Calu3 (cell line): ENCODE measurements around the gene RNF150. TPM values are rescaled to one million over a fixed set of nuclear protein-coding genes. Genes with fewer than 3 reads are reported as not detected.
A peak's percentile ranks its signal among the peaks of the same experiment; 100 is the strongest.

ENCODE experiments used
- BruUV-seq: library from RNA; stranded (reverse); fragments of 400-500 nt; replicated peaks from 2 replicates; lab custom pipeline; 2021; lab: Mats Ljungman, UMichigan
- CTCF ChIA-PET: fragments of 300-600 bp; sonication (Branson Sonifier 250); formaldehyde crosslinking; loops from one replicate; lab custom pipeline; 2022; ENCODE audit warnings: antibody characterized with exemption; lab: Charles Lee
- DNase-seq: peaks from one replicate; pipeline ENCODE4 v3.0.0; 2022
- H3K27ac Mint-ChIP-seq: one replicate; pipeline ENCODE4 v1.8.0; 2022; ENCODE audit warnings: mixed read lengths; ENCODE audit not compliant: unreplicated experiment
- H3K27me3 Mint-ChIP-seq: one replicate; pipeline ENCODE4 v1.8.0; 2022; ENCODE audit warnings: mixed read lengths; ENCODE audit not compliant: unreplicated experiment
- H3K36me3 Mint-ChIP-seq: one replicate; pipeline ENCODE4 v1.8.0; 2022; ENCODE audit warnings: mild to moderate bottlenecking, moderate library complexity, mixed read lengths; ENCODE audit not compliant: insufficient read depth, unreplicated experiment
- H3K4me1 Mint-ChIP-seq: one replicate; pipeline ENCODE4 v1.8.0; 2022; ENCODE audit warnings: mild to moderate bottlenecking, low read depth, mixed read lengths; ENCODE audit not compliant: unreplicated experiment
- H3K4me3 Mint-ChIP-seq: one replicate; pipeline ENCODE4 v1.8.0; 2022; ENCODE audit warnings: mild to moderate bottlenecking, low read depth, moderate library complexity, mixed read lengths; ENCODE audit not compliant: unreplicated experiment
- H3K9me3 Mint-ChIP-seq: one replicate; pipeline ENCODE4 v1.8.0; 2022; ENCODE audit warnings: low read depth, mixed read lengths; ENCODE audit not compliant: unreplicated experiment
- intact Hi-C: fragments of 100-400 bp; cut with micrococcal nuclease; formaldehyde crosslinking; loops from one replicate; pipeline ENCODE4 v1.10.0; 2022; ENCODE audit not compliant: unreplicated experiment
- total RNA-seq: library from RNA; stranded (reverse); gene quantifications from 2 replicates; pipeline ENCODE4 v1.2.3, GENCODE V29; 2022
- TF ChIP-seq, protein P1 (sequence below): fragments of 200-600 bp; IDR thresholded peaks from one replicate; pipeline ENCODE4 v1.8.0; 2022; ENCODE audit warnings: antibody characterized with exemption; ENCODE audit not compliant: unreplicated experiment

The RNF150 gene
- total RNA-seq, 1 experiment from 2014 or later = 0.14 TPM

DNA sequence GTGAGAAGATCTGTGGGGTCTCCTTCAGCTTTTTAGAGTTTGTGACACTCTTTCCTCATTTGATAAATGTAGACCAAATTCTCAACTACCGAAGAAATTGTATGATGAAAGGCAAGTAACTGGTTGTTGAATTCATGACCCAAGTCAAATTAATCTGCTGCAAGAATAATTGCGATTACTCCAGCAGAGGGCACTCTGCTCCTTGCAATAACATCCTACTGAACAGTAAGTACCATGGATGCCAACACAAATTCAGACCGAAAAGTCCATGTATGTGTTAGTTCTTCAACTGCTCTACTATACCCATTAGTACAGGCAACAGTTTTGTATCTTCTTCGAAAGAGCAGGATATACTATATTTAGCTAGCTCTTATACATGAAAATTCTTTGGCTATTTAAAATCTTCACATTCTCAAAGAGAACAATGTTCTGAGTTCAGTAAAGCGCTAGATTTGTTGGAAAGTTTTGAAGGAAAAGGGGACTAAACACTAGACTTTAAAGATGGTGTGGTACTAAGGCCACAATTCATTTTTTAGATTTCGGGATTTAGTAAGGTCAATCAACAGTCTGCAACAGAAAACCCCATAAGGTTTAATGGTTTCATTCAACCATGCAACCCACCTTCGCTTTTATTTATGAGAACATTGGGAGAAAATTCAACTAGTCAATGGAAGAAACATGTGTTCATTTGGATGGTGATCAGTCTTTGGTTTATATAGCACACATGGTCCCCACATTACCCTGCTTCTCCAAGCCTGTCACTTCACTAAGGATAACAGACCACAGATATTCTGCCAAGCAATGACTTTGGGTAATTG lies 271.7 kb downstream of the RNF150 start:
- TF ChIP-seq, protein P1, sequence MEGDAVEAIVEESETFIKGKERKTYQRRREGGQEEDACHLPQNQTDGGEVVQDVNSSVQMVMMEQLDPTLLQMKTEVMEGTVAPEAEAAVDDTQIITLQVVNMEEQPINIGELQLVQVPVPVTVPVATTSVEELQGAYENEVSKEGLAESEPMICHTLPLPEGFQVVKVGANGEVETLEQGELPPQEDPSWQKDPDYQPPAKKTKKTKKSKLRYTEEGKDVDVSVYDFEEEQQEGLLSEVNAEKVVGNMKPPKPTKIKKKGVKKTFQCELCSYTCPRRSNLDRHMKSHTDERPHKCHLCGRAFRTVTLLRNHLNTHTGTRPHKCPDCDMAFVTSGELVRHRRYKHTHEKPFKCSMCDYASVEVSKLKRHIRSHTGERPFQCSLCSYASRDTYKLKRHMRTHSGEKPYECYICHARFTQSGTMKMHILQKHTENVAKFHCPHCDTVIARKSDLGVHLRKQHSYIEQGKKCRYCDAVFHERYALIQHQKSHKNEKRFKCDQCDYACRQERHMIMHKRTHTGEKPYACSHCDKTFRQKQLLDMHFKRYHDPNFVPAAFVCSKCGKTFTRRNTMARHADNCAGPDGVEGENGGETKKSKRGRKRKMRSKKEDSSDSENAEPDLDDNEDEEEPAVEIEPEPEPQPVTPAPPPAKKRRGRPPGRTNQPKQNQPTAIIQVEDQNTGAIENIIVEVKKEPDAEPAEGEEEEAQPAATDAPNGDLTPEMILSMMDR = peak; percentile 25
- Mint-ChIP-seq H3K36me3 (no peaks in the 10 kb centered on the region), H3K27me3 (peaks cover 38% of the 10 kb centered on the region), H3K4me1 (no peaks in the 10 kb centered on the region), H3K27ac (no peak overlapping the region), H3K4me3 (no peak overlapping the region), H3K9me3 (no peaks in the 10 kb centered on the region)
- DNase-seq = peak; percentile 55
- no TSS peak for BruUV-seq
- intact Hi-C loops = loop anchor here (1.0 kb wide), 2 partner anchors 23 to 272 kb away; partner anchors contain the start of gene RNF150
- CTCF ChIA-PET = no interaction called here

DNA sequence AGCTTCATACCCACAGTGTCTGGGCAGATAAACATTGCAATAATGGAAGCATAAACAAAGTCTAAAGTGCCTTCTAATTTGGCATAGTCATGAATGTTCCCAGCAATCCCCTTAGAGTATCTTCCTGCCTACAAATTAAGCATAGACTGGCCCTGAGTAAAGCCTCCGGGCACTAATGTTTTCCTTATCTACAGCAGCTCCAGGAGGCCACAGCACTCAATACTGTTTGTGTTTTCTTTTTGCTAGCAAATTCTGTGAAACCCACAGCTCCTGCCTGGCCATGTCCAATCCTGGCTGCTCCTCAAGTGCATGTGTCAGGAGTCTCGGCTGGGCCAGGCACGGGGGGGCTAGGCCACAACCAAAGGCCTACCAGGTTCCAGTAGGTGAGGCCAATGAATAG lies 274.4 kb downstream of the RNF150 start:
- H3K4me1 Mint-ChIP-seq = no peaks in the 10 kb centered on the region
- TF ChIP-seq, protein P1 = no peak
- peaks cover 22% of the 10 kb centered on the region for H3K27me3 Mint-ChIP-seq
- no TSS peak for BruUV-seq
- no peaks in the 10 kb centered on the region for H3K36me3 Mint-ChIP-seq
- no peak overlapping the region for H3K27ac Mint-ChIP-seq
- no peaks in the 10 kb centered on the region for H3K9me3 Mint-ChIP-seq
- CTCF ChIA-PET = no interaction called here
- H3K4me3 Mint-ChIP-seq = no peak overlapping the region
- DNase-seq = no peak
- intact Hi-C loops = loop anchor here (5.0 to 10.0 kb wide), 2 partner anchors 247 to 484 kb away; partner anchors contain the start of gene SCOC

DNA sequence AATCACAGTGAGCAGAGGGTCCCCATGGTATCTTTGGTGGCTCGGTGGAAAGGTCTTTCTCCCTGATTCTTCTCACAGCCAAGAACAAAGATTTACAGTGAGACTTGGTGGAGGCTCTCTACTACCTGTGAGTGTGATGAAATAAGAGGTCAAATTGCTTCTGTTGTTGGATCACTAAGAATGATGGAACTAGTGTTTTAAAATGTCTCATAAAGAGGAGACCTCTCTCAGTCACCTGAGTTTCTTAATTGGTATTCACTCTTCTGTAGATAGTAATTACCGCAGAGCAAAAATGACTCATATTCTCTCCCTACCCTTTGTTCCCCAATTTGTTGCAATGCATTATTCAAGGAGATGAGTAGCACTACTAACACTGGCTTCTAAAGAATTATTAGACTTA lies 276.2 kb downstream of the RNF150 start:
- Mint-ChIP-seq H3K4me3 (peak overlapping the region; percentile 14), H3K27ac (peak overlapping the region; percentile 70), H3K9me3 (no peaks in the 10 kb centered on the region), H3K36me3 (no peaks in the 10 kb centered on the region), H3K27me3 (peaks cover 4% of the 10 kb centered on the region), H3K4me1 (no peaks in the 10 kb centered on the region)
- no TSS peak for BruUV-seq
- CTCF ChIA-PET = no interaction called here
- intact Hi-C loops = loop anchor here (5.0 to 10.0 kb wide), 2 partner anchors 245 to 482 kb away; partner anchors contain the start of gene SCOC
- DNase-seq = no peak
- TF ChIP-seq, protein P1 = no peak

DNA sequence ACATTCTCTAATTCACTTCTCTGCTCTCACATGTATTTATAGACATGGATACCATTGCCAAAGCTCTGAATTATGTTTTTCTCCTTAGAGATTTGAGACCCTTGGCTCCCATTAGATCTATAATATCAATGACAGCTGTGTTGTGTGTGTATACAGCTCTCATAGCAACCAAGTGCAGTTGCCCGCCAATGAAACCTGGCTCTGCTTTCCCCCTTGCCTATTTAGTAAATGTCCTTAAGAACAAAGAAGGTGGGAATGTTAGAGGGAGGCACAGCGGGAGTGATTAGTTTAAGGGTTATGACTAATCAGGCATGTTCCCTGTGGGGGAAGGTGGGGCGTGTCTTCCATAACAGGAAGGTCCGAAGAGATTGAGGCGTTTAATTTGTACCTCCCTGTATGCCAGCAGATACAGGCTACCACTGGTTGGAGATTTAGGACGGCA lies 276.6 kb downstream of the RNF150 start:
- H3K27ac Mint-ChIP-seq = peak overlapping the region; percentile 70
- no peaks in the 10 kb centered on the region for H3K36me3 Mint-ChIP-seq
- H3K9me3 Mint-ChIP-seq = no peaks in the 10 kb centered on the region
- peak overlapping the region; percentile 14 for H3K4me3 Mint-ChIP-seq
- H3K4me1 Mint-ChIP-seq = no peaks in the 10 kb centered on the region
- no peaks in the 10 kb centered on the region for H3K27me3 Mint-ChIP-seq
- peak; percentile 39 for DNase-seq
- BruUV-seq = no TSS peak
- TF ChIP-seq, protein P1 = no peak
- intact Hi-C loops = loop anchor here (5.0 to 10.0 kb wide), 2 partner anchors 244 to 482 kb away; partner anchors contain the start of gene SCOC
- CTCF ChIA-PET = no interaction called here
